ENCODE results near the gene RMI1.

RMI1 gene

DNA sequence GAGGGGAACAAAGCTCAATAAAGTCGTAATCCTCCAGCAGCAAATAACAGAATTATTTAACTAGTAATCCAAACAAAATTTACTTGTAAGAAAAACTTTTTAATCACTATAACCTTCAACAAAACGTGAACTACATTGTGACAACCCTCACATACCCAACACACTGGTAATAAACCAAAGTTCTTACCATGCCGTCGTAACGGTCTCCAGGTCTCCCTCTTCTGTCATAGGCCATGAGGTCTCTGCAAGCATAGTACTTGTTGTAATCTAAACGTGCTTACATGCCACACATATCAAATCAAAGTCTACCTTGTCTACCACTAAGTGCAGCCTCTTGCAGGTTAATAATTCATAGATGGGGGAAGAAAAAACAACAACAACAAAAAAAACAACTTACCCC is 9.1 kb upstream of the RMI1 start:
- DNase-seq = no peak

- no peak for DNase-seq
Observed at GRCh38 chr9:83972286-83972685, 8.3 kb upstream of the RMI1 start.

- no peak for DNase-seq
Observed at GRCh38 chr9:83975300-83975699, 5.3 kb upstream of the RMI1 start.

- no peak for DNase-seq
Observed at GRCh38 chr9:83976372-83976771, 4.2 kb upstream of the RMI1 start.

GRCh38 chr9:83977196-83977595 is 3.4 kb upstream of the RMI1 start:
- DNase-seq = no peak

GRCh38 chr9:83978992-83979811 is 1.4 kb upstream of the RMI1 start:
- peak; percentile 79 for DNase-seq

- DNase-seq = peak; percentile 99
Observed at GRCh38 chr9:83979812-83980394, 702 bp upstream of the RMI1 start, which contains the start of gene HNRNPK. Gene HNRNPK (minus strand): TSS chr9:83980215. CDS start chr9:83978252, 1,963 bp downstream.

- no peak for DNase-seq
Observed at GRCh38 chr9:83981126-83981871, 694 bp downstream of the RMI1 start.

DNA sequence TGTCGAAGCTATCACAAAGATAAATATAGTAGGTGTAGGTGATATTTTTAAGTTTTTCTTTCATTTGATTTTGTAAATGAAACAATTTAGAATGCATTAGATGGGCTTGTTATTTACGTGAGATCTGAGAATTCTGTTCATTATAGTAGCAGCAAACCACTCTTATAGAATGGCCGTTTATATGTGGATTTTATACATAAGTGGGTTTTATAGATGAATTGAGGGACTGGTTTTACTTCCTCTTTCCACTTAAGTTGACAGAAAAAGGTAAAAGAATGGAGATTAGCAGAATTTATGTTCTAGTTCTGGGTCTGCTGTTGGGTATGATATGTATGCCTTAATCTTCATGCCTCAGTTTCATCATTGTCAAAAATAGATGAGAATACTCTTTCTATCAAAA is 5.6 kb downstream of the RMI1 start:
- no peak for DNase-seq

DNA sequence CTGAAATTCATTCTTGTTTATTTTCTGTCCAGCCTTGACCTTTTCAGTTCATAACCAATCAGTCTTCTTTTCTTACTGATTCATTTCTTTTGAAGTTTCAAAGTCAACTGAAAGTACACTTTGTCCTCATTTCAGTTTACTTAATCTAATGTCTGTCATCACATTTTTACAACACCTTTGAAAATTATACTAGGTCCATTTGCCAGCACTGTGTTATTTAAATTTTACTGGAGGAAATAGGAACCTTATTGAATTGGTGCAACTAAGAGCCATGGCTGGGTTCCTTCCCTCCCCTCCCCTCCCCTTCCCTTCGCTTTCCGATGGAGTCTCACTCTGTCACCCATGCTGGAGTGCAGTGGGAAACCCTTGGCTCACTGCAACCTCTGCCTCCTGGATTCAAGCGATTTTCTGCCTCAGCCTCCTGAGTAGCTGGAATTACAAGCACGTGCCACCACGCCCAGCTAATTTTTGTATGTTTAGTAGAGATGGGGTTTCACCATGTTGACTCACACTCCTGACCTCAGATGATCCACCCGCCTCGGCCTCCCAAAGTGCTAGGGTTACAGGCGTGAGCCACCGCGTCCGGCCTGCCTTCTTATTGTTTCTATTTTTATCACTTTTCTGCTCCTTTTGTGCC is 6.3 kb downstream of the RMI1 start:
- no peak for DNase-seq

GRCh38 chr9:83987402-83987791 is 6.8 kb downstream of the RMI1 start:
- DNase-seq = no peak

DNA sequence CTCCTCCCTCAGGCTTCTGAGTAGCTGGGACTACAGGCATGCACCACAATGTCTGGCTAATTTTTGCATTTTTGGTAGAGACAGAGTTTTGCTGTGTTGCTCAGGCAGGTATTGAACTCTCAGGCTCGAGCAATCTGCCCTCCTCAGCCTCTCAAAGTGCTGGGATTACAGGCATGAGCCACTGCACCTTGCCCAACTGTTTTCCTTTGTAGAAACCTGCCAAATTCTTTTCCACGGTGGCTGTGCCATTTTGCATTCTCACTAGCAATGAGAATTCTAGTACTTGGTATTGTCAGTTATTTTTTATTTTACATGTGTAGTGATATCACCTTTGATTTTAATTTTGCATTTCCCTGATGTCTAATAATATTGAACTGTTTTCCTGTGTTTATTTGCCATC is 7.8 kb downstream of the RMI1 start:
- DNase-seq = no peak

GRCh38 chr9:83991355-83991754 is 10.8 kb downstream of the RMI1 start:
- no peak for DNase-seq

- no peak for DNase-seq
Observed at GRCh38 chr9:83992407-83992806, 11.8 kb downstream of the RMI1 start.

DNA sequence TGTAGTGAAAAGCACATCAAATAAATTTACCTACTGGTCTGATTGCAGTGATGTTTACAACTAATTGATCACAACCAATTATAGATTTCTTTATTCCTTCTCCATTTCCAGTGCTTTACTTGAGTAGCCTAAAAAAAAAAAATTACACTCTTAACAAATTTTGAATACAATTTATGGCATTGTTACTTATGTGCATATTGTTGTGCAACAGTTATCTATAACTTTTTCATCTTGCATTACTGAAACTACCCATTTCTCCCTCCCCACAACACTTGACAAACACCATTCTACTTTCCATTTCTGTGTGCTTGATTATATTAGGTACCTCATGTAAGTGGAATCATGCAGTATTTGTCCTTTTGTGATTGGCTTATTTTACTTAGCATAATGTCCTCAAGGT is 12.3 kb downstream of the RMI1 start:
- DNase-seq = no peak

DNA sequence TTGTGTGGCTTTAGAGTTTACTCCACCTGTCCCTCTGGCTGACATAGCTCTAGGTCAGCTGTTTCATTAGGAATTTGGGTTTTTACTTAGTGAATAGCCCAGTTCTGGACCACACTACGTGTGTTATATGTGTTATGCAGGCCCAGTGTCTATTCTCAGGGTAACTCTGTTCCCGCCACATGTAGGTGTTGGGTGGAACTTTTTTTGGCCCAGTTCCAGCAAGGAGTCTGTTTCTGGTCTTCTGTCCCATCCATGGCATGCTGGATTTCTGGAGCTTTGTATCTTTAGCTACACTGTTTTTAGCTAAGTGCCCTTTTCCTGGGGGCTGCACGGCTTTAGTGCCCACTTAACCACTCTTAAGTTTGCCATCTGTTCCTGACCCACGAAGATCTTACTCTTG is 15.5 kb downstream of the RMI1 start:
- DNase-seq = no peak

- no peak for DNase-seq
Observed at GRCh38 chr9:83999141-83999918, 18.7 kb downstream of the RMI1 start.

GRCh38 chr9:84000186-84000585 is 19.6 kb downstream of the RMI1 start:
- no peak for DNase-seq

- DNase-seq = no peak
Observed at GRCh38 chr9:84001621-84002020, 21.0 kb downstream of the RMI1 start.

DNA sequence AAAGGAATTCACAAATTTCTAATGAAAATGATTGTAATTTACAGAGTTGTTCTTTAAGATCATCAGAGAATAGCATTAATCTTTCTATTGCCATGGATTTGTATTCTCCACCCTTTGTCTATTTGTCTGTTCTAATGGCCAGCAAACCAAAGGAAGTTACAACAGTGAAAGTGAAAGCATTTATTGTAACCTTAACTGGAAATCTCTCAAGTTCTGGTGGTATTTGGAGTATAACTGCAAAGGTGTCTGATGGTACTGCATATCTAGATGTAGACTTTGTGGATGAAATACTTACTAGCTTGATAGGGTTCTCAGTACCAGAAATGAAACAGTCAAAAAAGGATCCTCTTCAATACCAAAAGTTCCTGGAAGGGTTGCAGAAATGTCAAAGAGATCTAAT is 21.7 kb downstream of the RMI1 start:
- DNase-seq = no peak

DNA sequence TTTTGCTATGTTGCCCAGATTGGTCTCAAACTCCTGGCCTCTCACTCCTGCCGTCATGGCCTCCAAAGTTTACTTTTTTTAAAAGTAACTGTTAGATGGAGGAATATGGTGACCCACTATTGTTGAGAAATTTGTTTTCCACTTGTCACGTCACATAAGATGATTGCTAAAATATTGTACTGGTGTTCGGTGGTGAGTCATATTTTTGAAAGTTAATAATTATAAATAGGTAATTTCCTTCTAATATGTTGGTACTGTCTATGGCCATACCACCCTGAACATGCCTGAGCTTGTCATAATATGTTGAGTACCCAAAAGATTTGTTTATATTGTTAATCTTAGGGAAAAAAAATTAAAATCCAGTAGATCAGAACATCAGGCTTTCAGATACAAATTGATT is 22.6 kb downstream of the RMI1 start:
- DNase-seq = no peak

GRCh38 chr9:84007662-84008061 is 27.1 kb downstream of the RMI1 start:
- DNase-seq = no peak
